EH (cell line): ENCODE data around the gene NDC1.

Experiments
- DNase-seq: peaks from one replicate; pipeline ENCODE4 v3.0.0-alpha.2; 2015; ENCODE audit warnings: low read depth

NDC1 gene

DNA sequence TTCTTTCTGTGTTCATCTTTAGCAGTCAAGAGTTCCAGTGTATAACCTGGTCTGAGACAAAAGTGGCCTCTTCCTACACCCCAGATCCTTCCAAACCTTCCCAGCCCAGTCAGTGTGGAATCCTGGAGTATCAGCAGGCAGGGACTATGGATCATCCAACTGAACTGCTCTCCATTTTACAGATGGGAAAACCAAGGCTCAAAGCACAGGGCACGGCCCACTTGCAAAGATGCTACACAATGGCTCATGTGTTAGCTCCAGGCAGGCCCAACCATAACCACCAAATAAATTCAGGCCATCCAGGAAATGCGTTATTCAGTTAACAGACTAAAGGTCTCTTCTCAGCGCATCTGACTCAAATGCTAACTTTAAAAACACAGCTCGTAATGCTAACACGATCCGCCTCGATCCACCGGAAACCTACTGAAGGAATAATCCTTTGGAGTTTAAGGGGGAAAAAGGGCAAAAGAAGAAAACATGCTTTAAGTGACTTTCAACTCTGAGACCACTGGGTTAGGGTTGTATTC lies 106.3 kb downstream of the NDC1 start:
- peak; percentile 44 for DNase-seq

DNA sequence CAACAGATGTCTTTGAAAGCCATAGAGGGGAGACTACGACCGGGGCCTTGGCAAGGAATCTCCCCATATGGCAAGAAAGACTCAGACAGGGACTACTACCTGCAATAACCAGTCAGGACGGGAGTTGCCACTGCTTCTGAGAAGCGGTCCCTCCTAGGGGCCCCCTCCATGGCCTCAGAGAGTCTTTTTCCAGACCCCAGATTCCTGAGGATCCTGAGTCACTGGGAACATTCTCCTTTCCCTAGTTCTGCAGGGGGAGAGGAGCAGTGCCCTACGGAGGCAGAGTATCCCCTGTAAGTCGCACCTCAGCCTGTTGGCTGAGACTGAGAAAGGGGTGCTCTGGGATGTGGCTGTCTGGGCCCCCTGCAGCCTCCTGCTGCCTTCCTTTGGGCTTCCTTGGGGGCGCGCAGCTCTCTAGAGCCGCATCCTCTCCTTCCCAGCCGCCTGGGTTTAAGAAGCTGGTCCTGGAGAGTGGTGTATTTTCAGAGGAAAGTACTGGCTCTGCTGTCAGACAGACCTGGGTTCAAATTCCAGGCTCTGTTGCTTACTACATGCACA lies 107.0 kb downstream of the NDC1 start:
- DNase-seq: no peak

DNA sequence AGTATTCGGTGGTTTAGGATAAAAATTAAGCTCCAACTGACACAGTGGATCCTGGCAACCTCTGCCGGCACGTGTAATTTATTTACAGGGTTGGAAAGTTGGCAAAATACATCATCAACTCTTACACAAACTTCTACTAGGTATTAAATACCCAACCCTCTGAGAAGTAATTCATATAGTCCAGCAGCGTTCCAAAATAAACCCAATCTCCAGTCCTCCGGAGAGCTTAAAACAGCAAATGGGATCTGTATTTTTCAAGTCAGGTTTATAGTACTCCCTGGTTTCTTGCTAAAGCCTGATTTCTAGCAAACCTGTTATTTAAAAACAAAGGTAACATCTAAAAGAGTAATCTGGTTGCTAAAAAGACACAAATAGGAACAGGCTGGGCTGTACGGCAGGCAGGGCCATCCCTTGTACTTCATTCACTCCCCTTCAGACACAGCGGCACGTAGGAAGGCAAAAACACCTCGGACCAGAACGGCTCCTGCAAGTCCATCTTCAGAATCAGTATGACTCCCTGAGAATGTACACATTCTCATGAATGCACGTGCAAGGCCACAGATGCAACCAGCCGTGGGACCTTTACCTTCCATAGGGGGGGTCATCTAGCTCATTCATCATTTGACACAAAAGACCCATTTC lies 107.8 kb downstream of the NDC1 start:
- no peak for DNase-seq

DNA sequence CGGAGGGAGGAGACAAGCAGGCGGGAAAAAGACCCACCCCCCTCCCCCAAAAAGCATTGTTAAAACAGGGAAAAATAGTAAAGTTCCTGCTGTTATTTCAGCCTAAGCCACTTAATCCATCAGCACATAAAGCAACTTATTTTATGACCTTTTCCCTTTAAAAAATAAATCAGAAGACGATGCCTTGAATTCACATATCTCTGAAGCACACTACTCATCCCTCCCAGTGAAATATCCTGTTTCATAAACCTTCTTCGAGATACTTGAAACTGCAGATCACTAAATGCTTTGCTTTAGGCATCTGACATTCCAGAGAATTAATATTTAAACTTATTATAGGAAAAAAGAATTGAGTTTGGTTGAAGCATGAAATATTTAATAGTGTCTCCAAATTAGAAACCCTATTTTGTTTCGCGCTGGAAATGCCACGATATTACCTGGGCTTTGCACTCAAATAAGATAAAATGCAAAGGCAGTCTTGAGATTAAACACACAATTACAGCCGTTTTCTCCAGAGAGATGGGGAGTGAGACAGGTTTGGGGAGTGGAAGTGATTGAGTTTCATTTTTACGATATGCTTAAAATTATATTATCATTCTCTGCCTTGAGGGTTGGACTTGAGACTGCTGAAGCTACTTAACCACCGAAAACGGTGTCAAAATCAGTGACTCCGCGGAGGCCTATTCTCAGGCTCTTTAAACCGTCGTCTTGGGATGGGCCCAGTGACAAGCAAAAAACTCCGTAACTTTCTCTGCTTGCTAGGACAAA lies 108.5 kb downstream of the NDC1 start:
- no peak for DNase-seq

DNA sequence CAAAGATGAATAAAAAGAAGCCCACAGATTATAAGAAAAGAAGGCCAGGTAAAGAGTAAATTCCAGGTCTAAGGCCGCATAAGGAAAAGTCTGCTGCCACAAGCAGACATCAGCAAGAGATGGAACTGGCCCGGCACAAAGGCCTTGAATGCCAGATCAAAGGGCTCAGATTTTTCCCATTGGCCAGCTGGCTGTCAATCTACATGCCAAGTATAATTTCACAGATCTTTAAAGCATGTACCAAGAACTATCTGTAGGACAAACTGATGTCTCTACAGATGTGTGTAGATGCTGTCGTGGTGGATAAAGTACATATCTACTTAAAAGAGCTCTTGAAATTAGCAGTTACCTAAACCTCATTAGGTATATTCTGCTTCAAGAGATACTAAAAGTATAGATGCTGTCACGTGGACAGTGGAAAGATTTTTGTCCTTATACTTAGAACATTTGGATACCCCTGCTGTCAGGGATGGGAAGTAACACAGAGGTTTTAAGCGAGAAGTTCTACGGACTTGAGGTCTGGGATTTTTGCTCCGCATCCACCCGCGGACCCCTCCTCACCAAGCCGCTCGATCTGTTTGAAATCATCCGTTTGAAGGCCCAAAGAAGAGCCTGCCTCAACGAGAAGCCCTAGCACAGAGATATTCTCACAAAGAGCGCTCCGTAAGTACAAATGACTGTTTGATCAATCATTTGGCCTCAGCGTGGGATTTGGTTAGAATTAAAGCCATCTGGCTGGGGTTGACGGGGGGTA lies 109.2 kb downstream of the NDC1 start:
- no peak for DNase-seq

DNA sequence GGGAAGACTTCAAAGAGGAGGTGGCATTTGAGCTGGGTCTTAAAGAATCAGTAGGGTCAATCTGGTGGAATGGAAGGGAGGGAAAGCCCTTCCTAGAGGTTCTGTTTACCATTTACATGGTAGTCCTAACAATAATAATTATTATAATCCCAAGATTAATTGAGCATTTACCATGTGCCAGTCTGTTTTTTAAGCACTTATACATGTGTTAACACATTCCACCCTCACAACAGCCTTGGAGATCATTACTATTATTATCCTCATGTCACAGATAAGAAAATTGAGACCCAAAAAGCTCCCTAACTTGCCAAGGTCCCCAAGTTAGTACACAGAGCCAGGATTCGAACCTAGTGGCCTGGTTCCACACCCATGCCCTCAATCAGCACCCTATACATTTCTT lies 109.9 kb downstream of the NDC1 start:
- DNase-seq: no peak

DNA sequence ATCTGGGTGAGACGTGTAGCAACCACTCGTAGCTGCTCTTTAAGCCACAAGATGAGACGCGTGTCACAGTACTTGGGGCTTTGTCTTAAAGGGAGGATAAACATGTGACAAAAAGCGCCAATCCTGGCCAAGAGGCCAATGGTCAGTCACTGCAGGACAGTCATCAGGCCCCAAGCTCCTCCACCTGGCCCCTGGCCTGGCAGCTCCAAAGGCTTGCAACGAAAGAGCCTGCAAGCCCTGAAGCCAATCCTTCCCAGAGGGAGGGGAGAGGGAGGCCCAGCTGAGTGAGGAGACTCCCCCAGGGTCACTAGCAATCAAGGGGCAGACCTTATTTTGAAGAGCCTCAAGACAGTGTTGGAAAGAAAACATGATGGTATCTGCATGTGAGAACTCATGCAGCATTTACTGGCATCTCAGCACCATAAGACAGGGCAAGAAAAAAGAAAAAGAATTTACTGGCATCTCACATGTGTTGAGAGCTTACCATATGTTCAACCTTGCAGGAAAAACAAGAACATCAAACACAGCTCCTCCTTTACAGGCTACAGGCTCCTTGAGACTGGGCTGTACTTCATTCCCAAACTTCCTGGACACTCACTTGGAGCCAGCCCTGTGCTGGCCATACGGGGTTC lies 110.5 kb downstream of the NDC1 start:
- no peak for DNase-seq

DNA sequence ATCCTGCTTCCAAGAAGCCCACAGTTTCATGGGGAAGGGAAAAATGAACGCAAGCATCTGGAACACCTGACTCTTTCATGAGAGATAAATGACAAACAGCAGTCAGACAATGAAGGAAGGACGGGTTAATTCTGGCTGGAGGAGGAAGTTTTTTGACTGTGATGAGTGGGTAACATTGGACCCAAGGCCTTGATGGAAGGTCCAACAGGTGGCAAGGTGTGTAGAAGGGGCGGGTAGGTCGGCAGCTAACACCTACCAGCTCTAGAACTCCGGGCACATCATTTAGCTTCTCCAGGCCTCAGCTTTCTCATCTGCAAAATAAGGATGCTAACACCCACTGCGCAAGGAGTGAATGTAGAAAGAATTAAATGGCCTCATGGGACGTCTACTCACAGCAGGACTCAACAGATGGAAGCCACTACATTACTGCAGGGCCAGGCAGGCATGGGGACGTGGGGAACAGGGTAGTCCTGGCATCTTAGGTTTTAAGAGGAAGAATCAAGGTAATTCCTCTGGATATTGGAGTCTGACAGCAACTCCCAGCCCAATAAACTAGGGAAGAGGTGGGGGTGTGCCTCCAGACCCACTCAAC lies 112.0 kb downstream of the NDC1 start:
- DNase-seq: no peak

DNA sequence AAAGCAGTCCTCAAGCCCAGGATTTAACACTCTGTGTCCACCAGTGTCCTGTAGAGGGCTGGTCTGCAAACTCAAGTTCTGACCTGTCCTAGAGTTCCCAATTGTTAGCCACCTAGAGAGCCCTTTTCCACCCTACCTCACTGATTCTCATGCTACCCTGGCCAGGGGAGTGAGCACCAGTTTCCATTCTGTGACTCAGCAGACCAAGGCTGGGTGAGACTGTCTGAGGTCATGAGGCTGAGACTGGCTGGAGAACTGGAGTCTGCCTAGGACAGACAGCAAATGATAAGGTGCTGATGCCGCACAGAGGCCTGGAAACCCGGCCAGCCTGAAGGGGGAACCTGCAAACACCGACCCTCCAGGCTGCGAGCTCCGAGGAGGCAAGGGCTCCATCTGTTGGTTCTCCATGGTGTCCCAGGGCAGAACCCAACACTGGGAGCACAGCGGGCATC lies 112.8 kb downstream of the NDC1 start:
- peak; percentile 40 for DNase-seq

DNA sequence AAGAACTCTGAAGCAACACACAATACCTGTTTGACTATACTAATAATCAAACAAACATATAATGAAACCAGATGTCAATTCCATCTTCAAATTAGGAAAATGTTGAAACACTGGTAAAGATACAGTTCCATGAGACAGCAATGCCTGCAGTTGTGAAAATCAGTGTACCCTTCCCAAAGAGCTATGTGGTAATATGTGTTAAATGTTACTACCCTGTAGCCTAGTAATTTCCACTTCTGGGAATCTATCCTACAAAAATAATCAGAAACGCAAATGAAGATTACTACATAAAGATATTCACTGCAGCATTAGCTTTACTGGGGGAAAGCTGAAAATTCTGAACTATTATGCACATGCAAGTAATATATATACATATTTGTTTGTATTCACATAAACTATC lies 116.1 kb downstream of the NDC1 start:
- DNase-seq: peak; percentile 29

DNA sequence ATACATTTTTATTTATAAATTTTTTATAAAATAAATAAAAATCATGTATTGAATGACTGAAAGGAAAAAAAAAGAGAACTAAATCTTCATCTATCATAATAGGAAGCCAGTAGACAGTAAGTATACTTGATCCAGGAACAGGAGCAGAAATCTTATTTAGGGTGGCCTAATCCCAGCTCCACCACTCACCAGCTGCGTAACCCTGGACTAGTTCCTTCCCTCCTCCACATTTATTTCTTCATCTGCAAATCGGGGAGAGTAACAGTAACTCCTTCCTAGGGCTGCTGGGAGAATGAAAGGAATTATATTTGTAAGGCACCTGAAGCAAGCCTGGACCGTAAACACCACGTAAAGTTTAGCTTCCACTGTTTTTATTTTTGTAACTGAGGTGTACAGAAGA lies 117.0 kb downstream of the NDC1 start:
- DNase-seq: no peak

DNA sequence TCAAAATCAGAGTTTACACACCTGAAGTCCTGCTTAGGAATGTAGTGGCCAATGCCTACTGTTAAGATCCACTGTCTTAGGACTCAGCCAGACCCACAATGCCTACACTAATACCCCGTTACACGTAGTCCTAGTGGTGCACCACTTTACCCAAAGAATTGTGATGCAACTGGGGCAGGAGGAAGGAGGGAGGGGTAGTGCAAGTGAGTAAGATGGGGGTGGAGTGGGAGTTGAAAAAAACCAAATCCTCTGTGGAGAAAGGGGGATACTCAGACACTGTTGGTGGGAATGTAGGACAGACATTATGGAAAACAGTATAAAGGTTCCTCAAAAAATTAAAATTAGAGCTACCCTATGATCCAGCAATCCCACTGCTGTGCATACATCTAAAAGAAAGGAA lies 118.6 kb downstream of the NDC1 start:
- no peak for DNase-seq

DNA sequence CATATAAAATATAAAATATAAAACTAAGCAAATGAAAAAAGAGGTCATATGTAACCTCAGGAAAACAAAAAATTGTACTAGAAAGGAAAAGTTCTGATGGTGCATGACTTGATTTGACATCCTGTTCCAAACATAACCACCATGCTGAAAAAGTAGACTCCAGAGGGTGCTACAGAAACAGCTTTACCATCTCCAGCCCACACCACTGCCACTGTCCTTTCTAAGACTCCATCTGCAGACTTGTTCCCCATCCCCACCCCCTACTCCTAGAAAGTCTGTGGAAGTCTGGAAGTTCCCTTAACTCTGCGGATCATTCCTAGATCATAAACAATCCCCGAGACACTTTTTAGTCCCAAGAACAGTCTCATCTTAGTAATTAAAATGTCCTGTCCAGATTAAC lies 119.7 kb downstream of the NDC1 start:
- peak; percentile 35 for DNase-seq

DNA sequence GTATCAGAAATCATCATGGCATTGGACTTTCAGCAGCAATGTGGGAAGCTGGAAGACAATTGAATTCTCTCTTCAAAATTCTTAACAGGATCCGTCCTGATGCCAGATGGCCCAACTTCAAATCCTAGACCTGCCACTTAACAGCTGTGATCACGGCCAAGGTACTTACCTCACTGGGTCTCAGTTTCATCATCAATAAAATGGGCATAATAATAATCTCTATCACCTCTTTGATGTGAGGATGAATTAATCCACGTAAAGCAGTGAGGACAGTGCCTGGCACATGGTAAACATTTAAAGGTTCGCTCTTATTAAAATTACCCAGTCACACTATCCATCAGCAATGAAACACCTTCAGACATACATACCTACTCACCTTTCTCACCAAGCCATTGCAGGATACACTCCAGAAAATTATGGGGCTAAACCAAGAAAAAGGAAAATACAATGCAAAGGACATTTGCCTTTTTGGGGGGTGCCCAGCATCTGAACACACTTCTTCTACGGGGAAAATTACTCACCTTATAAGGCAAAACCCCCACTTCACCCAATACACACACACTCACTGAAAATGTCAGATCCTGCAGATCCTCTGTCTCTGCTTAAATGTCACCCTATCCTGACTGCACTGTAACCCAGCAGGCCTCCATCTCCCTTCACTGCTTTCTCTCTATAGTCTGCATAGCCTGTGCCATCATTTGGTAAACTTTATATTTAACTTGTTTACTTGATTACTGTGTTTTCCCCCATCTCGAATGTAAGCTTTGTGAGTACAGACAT lies 120.9 kb downstream of the NDC1 start:
- DNase-seq: no peak

DNA sequence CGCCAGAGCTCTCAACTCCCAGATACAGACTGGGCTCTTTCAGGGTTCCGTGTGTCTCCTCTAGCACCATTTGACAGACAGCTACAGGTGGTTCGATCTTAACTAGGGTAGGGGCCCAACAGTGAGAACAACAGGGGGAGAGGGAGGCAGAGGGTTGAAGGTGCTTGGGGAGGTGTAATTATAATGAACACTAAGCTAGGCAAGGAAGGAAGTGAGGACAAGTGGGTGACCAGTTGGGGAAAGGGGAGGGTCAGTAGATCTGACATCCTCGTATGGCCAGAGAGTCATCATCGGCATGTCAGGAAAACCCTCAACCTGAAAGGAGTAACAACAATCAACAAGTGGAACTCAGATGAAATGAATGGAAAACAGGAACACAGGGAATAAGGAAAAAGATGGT lies 121.9 kb downstream of the NDC1 start:
- DNase-seq: no peak

DNA sequence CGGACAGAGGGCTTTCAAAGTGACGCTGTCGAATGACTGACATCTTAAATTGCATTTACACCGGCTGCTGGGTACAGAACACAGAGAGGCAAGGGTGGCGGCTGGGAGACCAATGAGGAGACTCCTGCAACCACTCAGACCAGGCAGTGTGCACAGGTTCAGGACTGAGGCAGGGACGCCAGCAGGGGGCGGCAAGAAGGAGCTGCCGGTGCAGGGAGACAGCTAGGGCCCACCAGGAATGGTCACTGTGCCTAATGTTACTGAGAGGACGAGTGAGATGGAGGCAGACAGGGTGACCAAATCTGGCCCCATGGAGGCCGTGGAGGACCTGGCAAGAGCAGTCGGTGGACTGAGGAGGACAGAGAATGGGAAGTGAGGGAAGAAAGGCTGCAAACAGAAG lies 122.6 kb downstream of the NDC1 start:
- peak; percentile 32 for DNase-seq
